HL-60 (cell line): Measurements from ENCODE around the gene TRA2B.
A peak's percentile ranks its signal among the peaks of the same experiment; 100 is the strongest.

Source experiments
- DNase-seq, 2 experiments: peaks; one replicate each; pipeline ENCODE4 v3.0.0-alpha.2; 2010 to 2020; ENCODE audit warnings: low read depth in 1 of 2, low spot score in 1 of 2
- H3K27ac ChIP-seq: fragments of 250-450 bp; sonication (Bioruptor Pico); replicated peaks from 2 replicates; pipeline ENCODE4 v1.5.1; 2020; ENCODE audit warnings: mild to moderate bottlenecking, moderate library complexity
- H3K27me3 ChIP-seq: fragments of 250-450 bp; sonication (Bioruptor Pico); 2 replicates; pipeline ENCODE4 v1.5.1; 2021; ENCODE audit warnings: mild to moderate bottlenecking, moderate library complexity; ENCODE audit not compliant: insufficient read depth, poor library complexity, severe bottlenecking
- H3K4me3 ChIP-seq: replicated peaks from 2 replicates; pipeline ENCODE4 v1.5.1; 2011; ENCODE audit warnings: mild to moderate bottlenecking, control low read depth, low read length; ENCODE audit not compliant: insufficient read depth
- GABPA ChIP-seq: IDR thresholded peaks from 2 replicates; pipeline ENCODE4 v1.6.1; 2012; ENCODE audit warnings: low read depth
- POLR2AphosphoS5 ChIP-seq: IDR thresholded peaks from 2 replicates; pipeline ENCODE4 v1.6.1; 2012; ENCODE audit warnings: low read depth
- SPI1 ChIP-seq: IDR thresholded peaks from 2 replicates; pipeline ENCODE4 v1.6.1; 2012; ENCODE audit warnings: low read depth, mild to moderate bottlenecking, borderline replicate concordance
- TF ChIP-seq, protein P1 (sequence below): IDR thresholded peaks from 2 replicates; pipeline ENCODE4 v1.6.1; 2012; ENCODE audit warnings: low read depth; ENCODE audit not compliant: insufficient replicate concordance
- TF ChIP-seq, protein P2 (sequence below): IDR thresholded peaks from one replicate; pipeline ENCODE4 v1.5.1; 2011; ENCODE audit warnings: low read length, control low read depth, inconsistent platforms; ENCODE audit not compliant: insufficient read depth

Gene TRA2B

GRCh38 chr3:185924375-185924774 is 13.4 kb downstream of the TRA2B start:
- DNase-seq, result no peak
- no peaks in the 10 kb centered on the region for H3K27me3 ChIP-seq
- no peak for TF ChIP-seq GABPA
- TF ChIP-seq SPI1, result no peak
- TF ChIP-seq, protein P1, sequence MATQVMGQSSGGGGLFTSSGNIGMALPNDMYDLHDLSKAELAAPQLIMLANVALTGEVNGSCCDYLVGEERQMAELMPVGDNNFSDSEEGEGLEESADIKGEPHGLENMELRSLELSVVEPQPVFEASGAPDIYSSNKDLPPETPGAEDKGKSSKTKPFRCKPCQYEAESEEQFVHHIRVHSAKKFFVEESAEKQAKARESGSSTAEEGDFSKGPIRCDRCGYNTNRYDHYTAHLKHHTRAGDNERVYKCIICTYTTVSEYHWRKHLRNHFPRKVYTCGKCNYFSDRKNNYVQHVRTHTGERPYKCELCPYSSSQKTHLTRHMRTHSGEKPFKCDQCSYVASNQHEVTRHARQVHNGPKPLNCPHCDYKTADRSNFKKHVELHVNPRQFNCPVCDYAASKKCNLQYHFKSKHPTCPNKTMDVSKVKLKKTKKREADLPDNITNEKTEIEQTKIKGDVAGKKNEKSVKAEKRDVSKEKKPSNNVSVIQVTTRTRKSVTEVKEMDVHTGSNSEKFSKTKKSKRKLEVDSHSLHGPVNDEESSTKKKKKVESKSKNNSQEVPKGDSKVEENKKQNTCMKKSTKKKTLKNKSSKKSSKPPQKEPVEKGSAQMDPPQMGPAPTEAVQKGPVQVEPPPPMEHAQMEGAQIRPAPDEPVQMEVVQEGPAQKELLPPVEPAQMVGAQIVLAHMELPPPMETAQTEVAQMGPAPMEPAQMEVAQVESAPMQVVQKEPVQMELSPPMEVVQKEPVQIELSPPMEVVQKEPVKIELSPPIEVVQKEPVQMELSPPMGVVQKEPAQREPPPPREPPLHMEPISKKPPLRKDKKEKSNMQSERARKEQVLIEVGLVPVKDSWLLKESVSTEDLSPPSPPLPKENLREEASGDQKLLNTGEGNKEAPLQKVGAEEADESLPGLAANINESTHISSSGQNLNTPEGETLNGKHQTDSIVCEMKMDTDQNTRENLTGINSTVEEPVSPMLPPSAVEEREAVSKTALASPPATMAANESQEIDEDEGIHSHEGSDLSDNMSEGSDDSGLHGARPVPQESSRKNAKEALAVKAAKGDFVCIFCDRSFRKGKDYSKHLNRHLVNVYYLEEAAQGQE, result no peak
- no peak for TF ChIP-seq POLR2AphosphoS5
- TF ChIP-seq, protein P2, sequence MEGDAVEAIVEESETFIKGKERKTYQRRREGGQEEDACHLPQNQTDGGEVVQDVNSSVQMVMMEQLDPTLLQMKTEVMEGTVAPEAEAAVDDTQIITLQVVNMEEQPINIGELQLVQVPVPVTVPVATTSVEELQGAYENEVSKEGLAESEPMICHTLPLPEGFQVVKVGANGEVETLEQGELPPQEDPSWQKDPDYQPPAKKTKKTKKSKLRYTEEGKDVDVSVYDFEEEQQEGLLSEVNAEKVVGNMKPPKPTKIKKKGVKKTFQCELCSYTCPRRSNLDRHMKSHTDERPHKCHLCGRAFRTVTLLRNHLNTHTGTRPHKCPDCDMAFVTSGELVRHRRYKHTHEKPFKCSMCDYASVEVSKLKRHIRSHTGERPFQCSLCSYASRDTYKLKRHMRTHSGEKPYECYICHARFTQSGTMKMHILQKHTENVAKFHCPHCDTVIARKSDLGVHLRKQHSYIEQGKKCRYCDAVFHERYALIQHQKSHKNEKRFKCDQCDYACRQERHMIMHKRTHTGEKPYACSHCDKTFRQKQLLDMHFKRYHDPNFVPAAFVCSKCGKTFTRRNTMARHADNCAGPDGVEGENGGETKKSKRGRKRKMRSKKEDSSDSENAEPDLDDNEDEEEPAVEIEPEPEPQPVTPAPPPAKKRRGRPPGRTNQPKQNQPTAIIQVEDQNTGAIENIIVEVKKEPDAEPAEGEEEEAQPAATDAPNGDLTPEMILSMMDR, result no peak
- no peak overlapping the region for H3K27ac ChIP-seq
- no peak overlapping the region for H3K4me3 ChIP-seq

DNA sequence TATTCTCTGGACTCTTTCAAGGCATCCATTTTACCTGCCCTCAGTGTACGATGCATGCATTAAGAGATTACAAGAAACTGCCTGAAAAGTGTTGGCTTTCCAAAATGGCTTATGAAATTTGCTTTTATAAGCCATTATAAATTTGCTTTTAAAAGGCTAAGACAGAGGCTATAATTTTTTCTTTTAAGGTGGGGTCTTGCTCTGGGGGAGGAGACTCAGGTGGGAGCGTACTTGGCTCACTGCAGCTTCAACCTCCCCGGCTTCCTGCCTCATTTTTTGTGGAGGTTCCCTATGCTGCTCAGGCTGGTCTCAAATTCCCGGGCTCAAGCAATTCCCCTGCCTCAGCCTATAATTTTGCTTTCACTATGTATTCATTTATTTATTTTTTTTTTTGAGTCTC is 17.6 kb downstream of the TRA2B start:
- Histone ChIP-seq H3K27ac (no peak overlapping the region), H3K27me3 (no peaks in the 10 kb centered on the region), H3K4me3 (no peak overlapping the region)
- no peak for DNase-seq
- no peak for TF ChIP-seq GABPA
- TF ChIP-seq SPI1, result no peak
- no peak for TF ChIP-seq POLR2AphosphoS5
- TF ChIP-seq, protein P2, result no peak
- TF ChIP-seq, protein P1, result no peak

DNA sequence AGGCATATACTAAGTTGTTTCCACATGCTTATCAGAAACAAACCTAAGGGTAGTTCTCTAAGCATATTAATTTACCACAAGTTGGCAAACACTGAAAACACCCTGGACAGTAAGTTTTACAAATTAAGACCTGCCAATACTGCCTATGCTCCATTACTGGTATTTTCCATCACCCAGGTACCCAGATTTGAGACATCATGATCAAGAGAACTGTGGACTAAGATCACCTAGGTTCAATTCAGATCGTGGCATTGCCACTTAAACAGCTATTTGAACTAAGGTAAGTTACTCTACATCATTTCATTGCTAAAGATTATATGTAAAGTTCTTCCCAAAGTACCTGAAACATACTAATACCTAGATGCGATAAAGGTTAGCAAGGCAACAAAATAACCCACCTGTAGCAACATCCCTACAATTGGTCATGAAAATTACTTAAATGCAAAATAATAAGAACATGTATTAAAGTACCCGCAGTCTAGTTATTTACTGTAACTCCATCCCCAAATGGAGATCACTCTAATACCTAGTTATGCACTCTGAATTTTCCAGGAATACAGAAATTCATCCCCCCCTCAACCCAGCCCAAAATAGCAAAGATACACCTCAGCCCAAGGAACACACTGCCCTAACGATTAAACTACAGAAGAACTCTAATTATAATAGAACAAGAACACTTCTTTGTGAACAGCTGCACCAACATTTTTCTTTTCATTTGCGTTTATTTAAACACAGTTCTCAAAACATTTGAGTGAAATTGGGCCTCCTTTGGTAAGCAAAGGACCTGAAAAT is 21.6 kb downstream of the TRA2B start:
- Histone ChIP-seq H3K4me3 (no peak overlapping the region), H3K27me3 (no peaks in the 10 kb centered on the region), H3K27ac (no peak overlapping the region)
- TF ChIP-seq POLR2AphosphoS5 (0 out of 2 replicates have a peak, but pooled peaks have one; percentile 4), SPI1 (no peak), GABPA (no peak)
- TF ChIP-seq, protein P2, result no peak
- TF ChIP-seq, protein P1, result no peak
- DNase-seq, result no peak
